ENCODE measurements around the gene RIOK1.

Gene RIOK1

DNA sequence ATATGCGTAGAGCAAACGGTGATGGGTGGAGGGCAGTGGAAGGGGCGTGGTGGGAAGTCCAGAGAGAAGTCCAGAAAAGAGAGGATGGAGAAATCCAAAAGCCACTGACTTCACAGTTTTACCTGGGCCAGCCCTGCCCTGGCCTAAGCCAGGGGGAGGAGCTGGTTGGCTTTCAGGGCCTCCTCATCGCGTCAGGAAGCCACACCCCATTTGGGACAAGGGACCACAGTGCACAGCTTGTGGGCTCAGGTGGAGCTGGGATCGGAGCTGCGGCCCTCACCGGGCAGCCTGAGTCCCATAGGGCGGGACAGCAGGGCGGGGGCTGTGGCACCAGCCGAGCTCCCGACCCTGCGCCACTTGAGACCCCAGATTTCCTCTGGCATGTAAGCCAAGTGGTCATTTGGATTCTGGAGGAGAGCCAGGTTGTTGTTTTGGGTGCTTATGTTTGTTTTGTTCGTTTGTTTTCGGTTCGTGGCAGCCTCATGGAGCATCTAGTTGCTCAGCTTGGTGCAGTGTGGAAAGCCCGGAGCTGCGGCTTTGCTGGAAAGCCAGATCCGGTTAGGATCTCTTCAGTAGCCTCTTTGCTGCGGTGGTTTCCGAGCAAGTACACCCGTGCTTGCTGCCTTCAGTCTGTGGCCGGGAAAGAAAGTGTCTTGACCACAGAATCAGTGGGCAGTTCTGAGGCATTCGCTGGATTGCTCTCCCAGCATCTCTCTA, 42.2 kb downstream of the RIOK1 start:
- no peak overlapping the region for H3K27ac ChIP-seq (ENCODE audit: low read depth, low read length)
- no peaks in the 10 kb centered on the region for H3K36me3 ChIP-seq (ENCODE audit: control insufficient read depth, insufficient read depth, low read length)
- H3K4me3 ChIP-seq (ENCODE audit: low read length): no peak overlapping the region
- H3K9ac ChIP-seq (ENCODE audit: low read length): no peak overlapping the region
- H3K27me3 ChIP-seq (ENCODE audit: control insufficient read depth, insufficient read depth, low read length): no peaks in the 10 kb centered on the region
- H3K4me1 ChIP-seq (ENCODE audit: control insufficient read depth, insufficient read depth, low read length): no peaks in the 10 kb centered on the region

DNA sequence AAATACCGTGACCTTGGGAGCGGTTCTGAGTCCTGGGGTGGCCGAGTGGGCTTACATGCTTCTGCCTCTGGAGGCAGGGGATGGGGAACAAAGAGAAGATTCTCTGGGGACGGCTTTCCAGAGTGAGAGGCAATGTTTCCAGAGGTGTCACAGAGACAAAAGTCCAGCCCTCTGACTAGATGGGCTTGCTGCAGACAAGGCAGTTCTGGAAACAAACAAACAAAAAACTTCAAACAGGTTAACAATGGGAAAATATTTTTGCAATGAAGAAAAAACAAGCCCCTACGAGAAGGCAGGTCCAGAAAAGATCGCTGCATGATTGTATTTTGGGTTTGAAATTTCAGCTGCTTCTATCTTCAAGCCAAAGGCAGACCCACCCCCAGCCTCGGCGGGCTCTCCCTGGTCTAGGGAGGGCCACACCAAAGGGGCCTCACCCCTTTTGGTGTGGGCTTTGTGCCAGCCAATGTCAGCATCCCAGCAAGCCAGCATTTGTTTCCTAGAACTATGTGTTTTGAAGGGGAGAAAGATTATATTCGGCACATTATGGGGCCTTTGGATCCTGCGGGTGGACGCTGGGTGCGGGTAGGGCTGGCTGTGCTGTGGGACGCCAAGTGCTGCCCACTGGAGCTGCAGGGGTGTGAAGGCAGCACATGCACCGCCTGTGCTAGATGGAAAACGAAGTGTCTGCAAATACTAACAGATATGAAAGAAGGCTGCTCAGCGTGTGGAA, 42.9 kb downstream of the RIOK1 start:
- H3K4me3 ChIP-seq (ENCODE audit: low read length): no peak overlapping the region
- no peak overlapping the region for H3K27ac ChIP-seq (ENCODE audit: low read depth, low read length)
- no peaks in the 10 kb centered on the region for H3K27me3 ChIP-seq (ENCODE audit: control insufficient read depth, insufficient read depth, low read length)
- no peaks in the 10 kb centered on the region for H3K36me3 ChIP-seq (ENCODE audit: control insufficient read depth, insufficient read depth, low read length)
- no peak overlapping the region for H3K9ac ChIP-seq (ENCODE audit: low read length)
- no peaks in the 10 kb centered on the region for H3K4me1 ChIP-seq (ENCODE audit: control insufficient read depth, insufficient read depth, low read length)

DNA sequence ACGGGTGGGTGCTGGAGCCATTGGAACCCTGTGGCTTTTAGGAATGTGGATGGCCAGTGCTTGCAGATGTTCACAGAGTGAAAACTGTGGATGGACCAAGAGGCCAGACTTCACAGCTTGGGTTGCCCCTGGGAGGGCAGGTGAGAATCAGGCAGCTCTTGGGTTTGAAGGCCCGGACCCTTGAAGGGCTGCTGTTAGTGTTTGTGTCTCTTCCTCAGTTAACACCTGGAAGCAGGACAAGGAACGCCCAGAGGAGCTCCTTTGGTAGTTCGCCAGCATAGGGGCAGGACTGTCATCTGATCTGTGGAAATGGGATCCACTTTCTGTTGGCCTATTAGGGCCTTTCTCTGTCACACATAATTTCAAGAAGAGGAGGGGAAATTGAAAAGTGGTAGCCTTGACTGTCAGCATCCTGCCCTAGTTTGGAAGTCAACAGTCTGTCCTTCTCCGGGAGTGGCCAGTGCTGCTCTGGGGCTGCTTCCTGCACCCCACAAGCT, 43.6 kb downstream of the RIOK1 start:
- no peak overlapping the region for H3K9ac ChIP-seq (ENCODE audit: low read length)

DNA sequence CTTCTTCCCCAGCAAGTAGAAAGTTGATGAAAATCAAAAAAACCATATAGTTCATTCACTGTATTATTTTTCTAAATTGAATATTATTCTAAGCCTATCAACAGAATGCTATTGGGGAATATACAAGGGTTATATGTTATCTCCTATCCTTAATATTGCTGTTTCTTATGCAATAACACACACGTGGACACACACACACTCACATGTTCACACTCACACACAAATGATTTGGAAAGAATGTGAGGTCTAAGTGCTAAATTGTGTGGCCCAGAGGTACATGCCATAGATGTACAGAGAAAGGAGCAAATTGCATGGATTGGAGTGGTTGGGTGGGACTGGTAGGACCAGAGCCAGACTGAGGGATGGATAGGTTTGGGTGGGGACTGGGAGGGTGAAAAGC, 45.1 kb downstream of the RIOK1 start:
- no peaks in the 10 kb centered on the region for H3K4me1 ChIP-seq (ENCODE audit: control insufficient read depth, insufficient read depth, low read length)
- H3K27me3 ChIP-seq (ENCODE audit: control insufficient read depth, insufficient read depth, low read length): no peaks in the 10 kb centered on the region
- no peak overlapping the region for H3K27ac ChIP-seq (ENCODE audit: low read depth, low read length)
- H3K4me3 ChIP-seq (ENCODE audit: low read length): no peak overlapping the region
- H3K9ac ChIP-seq (ENCODE audit: low read length): no peak overlapping the region
- no peaks in the 10 kb centered on the region for H3K36me3 ChIP-seq (ENCODE audit: control insufficient read depth, insufficient read depth, low read length)

More for the DNA sequence above, 43.6 kb downstream of the RIOK1 start:
- no peak overlapping the region for H3K27ac ChIP-seq (ENCODE audit: low read depth, low read length)
- no peaks in the 10 kb centered on the region for H3K4me1 ChIP-seq (ENCODE audit: control insufficient read depth, insufficient read depth, low read length)
- H3K27me3 ChIP-seq (ENCODE audit: control insufficient read depth, insufficient read depth, low read length): no peaks in the 10 kb centered on the region
- H3K36me3 ChIP-seq (ENCODE audit: control insufficient read depth, insufficient read depth, low read length): no peaks in the 10 kb centered on the region
- no peak overlapping the region for H3K4me3 ChIP-seq (ENCODE audit: low read length)

DNA sequence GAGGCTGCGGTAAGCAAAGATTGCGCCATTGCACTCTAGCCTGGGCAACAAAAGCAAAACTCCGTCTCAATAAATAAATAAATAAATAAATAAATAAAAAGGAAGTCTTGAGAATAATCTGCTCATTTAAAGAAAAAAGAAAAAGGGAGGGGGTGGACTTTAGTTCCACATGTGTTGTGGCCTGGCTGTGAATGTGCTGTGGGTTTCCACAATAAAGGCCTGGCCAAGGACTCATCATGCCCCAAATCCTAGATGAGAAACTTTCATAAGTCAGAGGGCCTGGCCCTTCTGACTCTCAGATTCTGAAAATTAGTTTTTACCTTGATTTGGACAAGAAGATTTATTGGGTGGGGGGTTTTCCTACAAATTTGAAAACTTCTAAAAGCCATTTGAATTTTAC, 48.4 kb downstream of the RIOK1 start:
- H3K27ac ChIP-seq (ENCODE audit: low read depth, low read length): no peak overlapping the region
- H3K9ac ChIP-seq (ENCODE audit: low read length): no peak overlapping the region
- H3K27me3 ChIP-seq (ENCODE audit: control insufficient read depth, insufficient read depth, low read length): no peaks in the 10 kb centered on the region
- H3K4me1 ChIP-seq (ENCODE audit: control insufficient read depth, insufficient read depth, low read length): no peaks in the 10 kb centered on the region
- H3K4me3 ChIP-seq (ENCODE audit: low read length): no peak overlapping the region
- H3K36me3 ChIP-seq (ENCODE audit: control insufficient read depth, insufficient read depth, low read length): no peaks in the 10 kb centered on the region

- no peak overlapping the region for H3K9ac ChIP-seq (ENCODE audit: low read length)
- H3K4me1 ChIP-seq (ENCODE audit: control insufficient read depth, insufficient read depth, low read length): no peaks in the 10 kb centered on the region
- no peaks in the 10 kb centered on the region for H3K27me3 ChIP-seq (ENCODE audit: control insufficient read depth, insufficient read depth, low read length)
- no peak overlapping the region for H3K27ac ChIP-seq (ENCODE audit: low read depth, low read length)
- H3K36me3 ChIP-seq (ENCODE audit: control insufficient read depth, insufficient read depth, low read length): no peaks in the 10 kb centered on the region
- no peak overlapping the region for H3K4me3 ChIP-seq (ENCODE audit: low read length)
Observed at GRCh38 chr6:7439228-7439627, 49.6 kb downstream of the RIOK1 start.

GRCh38 chr6:7440476-7440875, 50.9 kb downstream of the RIOK1 start:
- H3K27me3 ChIP-seq (ENCODE audit: control insufficient read depth, insufficient read depth, low read length): no peaks in the 10 kb centered on the region
- H3K9ac ChIP-seq (ENCODE audit: low read length): no peak overlapping the region
- no peaks in the 10 kb centered on the region for H3K36me3 ChIP-seq (ENCODE audit: control insufficient read depth, insufficient read depth, low read length)
- H3K4me1 ChIP-seq (ENCODE audit: control insufficient read depth, insufficient read depth, low read length): no peaks in the 10 kb centered on the region
- H3K4me3 ChIP-seq (ENCODE audit: low read length): no peak overlapping the region
- no peak overlapping the region for H3K27ac ChIP-seq (ENCODE audit: low read depth, low read length)

DNA sequence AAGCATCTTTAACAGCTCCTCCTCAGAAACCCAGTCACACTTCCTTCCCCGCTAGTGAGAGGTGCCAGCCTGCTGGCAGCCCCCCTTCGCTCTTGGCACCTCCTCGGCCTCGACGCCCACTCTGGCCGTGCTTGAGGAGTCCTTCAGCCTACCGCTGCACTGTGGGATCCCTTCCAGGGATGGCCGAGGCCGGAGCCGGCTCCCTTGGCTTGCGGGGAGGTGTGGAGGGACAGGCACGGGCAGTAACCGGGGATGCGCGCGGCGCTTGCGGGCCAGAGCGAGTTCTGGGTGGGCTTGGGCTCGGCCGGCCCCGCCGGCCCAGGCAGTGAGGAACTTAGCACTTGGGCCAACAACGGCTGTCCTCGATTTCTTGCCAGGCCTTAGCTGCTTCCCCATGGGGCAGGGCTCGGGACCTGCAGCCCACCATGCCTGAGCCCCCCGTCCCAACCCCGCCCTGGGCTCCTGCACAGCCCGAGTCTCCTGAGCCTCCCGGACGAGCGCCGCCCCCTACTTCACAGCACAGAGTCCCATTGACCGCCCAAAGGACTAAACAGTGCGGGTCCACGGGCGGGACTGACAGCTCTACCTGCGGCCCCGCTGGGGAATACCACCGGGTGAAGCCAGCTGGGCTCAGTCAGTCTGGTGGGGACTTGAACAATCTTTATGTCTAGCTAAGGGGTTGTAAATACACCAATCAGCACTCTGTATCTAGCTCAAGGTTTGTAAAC, 51.6 kb downstream of the RIOK1 start:
- Histone ChIP-seq H3K4me3 (ENCODE audit: low read length) (no peak overlapping the region), H3K27me3 (ENCODE audit: control insufficient read depth, insufficient read depth, low read length) (no peaks in the 10 kb centered on the region), H3K36me3 (ENCODE audit: control insufficient read depth, insufficient read depth, low read length) (no peaks in the 10 kb centered on the region), H3K4me1 (ENCODE audit: control insufficient read depth, insufficient read depth, low read length) (no peaks in the 10 kb centered on the region), H3K9ac (ENCODE audit: low read length) (no peak overlapping the region), H3K27ac (ENCODE audit: low read depth, low read length) (no peak overlapping the region)

DNA sequence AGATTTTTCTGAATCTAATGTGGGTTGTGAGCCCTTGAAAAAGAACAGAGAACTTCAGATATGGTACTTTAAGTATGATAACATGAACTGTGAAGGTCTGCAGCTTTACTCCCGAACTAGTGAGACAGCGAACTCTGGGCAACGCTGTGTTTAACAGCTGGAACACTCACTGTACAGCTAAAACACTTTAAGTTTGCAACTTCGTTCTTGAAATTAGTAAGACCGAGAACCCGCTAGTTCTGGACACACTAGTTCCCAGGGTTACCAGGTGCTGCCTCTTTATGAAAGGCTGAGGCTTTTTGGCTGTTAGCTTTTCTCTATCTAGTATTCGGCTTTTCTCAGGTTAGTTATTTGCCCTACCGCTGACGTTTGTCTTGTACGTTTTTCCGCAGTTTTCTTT, 52.9 kb downstream of the RIOK1 start:
- no peaks in the 10 kb centered on the region for H3K36me3 ChIP-seq (ENCODE audit: control insufficient read depth, insufficient read depth, low read length)
- no peak overlapping the region for H3K4me3 ChIP-seq (ENCODE audit: low read length)
- H3K9ac ChIP-seq (ENCODE audit: low read length): no peak overlapping the region
- H3K27ac ChIP-seq (ENCODE audit: low read depth, low read length): no peak overlapping the region
- H3K4me1 ChIP-seq (ENCODE audit: control insufficient read depth, insufficient read depth, low read length): no peaks in the 10 kb centered on the region
- no peaks in the 10 kb centered on the region for H3K27me3 ChIP-seq (ENCODE audit: control insufficient read depth, insufficient read depth, low read length)

DNA sequence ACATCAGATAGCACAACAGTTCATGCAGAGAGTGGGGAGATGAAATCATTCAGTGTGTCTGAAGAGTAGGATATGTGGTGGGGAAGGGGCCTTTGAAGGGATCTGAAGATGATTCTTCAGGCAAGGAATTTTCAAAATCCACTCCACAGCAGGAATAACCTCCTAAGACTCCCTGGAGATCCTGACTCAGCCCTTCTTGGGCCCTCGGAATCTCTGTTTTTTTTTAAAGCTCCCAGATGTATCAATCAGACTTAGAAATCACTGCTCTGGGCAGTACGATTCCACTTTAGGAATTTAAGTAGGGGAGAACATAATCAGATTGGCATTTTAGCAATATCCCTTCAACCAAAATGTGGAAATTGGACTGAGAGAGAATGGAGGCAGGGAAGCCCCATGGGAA, 55.5 kb downstream of the RIOK1 start:
- Histone ChIP-seq H3K4me1 (ENCODE audit: control insufficient read depth, insufficient read depth, low read length) (no peaks in the 10 kb centered on the region), H3K36me3 (ENCODE audit: control insufficient read depth, insufficient read depth, low read length) (no peaks in the 10 kb centered on the region), H3K27me3 (ENCODE audit: control insufficient read depth, insufficient read depth, low read length) (no peaks in the 10 kb centered on the region), H3K4me3 (ENCODE audit: low read length) (no peak overlapping the region), H3K9ac (ENCODE audit: low read length) (no peak overlapping the region), H3K27ac (ENCODE audit: low read depth, low read length) (no peak overlapping the region)

DNA sequence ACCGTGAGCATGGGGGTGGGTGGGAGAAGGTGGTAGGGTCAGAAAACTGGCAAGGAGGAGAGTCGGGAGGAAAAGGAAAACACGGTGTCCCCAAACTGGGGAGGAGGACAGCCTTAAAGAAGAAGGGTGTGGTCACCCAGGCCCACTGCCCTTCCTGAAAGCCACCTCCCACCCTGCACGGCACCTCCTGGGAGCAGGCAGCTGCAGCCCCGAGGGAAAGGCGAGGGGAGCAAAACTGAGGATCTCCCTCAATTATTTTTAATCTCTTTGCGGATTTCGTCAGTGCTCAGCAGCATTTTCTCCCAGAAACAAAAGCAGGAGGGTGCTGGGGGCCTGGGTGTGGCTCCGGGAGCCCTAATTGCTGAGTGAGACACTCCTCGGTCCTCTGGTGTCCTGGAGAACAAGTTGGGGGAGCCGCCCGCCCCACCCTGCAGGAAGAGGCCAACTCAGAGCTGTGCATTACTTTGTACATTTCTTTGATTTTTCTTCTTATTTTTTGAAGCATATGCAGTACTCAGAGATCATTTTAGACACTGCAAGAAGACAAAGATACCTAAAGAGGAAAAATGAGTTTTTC, 56.4 kb downstream of the RIOK1 start:
- Histone ChIP-seq H3K27ac (ENCODE audit: low read depth, low read length) (no peak overlapping the region), H3K27me3 (ENCODE audit: control insufficient read depth, insufficient read depth, low read length) (no peaks in the 10 kb centered on the region), H3K4me1 (ENCODE audit: control insufficient read depth, insufficient read depth, low read length) (no peaks in the 10 kb centered on the region), H3K9ac (ENCODE audit: low read length) (no peak overlapping the region), H3K4me3 (ENCODE audit: low read length) (no peak overlapping the region), H3K36me3 (ENCODE audit: control insufficient read depth, insufficient read depth, low read length) (no peaks in the 10 kb centered on the region)

- Histone ChIP-seq H3K27ac (ENCODE audit: low read depth, low read length) (no peak overlapping the region), H3K4me3 (ENCODE audit: low read length) (no peak overlapping the region), H3K36me3 (ENCODE audit: control insufficient read depth, insufficient read depth, low read length) (no peaks in the 10 kb centered on the region), H3K9ac (ENCODE audit: low read length) (no peak overlapping the region), H3K4me1 (ENCODE audit: control insufficient read depth, insufficient read depth, low read length) (no peaks in the 10 kb centered on the region), H3K27me3 (ENCODE audit: control insufficient read depth, insufficient read depth, low read length) (no peaks in the 10 kb centered on the region)
Observed at GRCh38 chr6:7446619-7447325, 57.2 kb downstream of the RIOK1 start.

All from rectal smooth muscle tissue (tissue), 1 donor.